ENCODE results near the gene EIF2S2. TPM values are rescaled to one million over a fixed set of nuclear protein-coding genes. Genes with fewer than 3 reads are reported as not detected.

The EIF2S2 gene
- total RNA-seq, 1 donor from 2014 or later = 114 TPM

DNA sequence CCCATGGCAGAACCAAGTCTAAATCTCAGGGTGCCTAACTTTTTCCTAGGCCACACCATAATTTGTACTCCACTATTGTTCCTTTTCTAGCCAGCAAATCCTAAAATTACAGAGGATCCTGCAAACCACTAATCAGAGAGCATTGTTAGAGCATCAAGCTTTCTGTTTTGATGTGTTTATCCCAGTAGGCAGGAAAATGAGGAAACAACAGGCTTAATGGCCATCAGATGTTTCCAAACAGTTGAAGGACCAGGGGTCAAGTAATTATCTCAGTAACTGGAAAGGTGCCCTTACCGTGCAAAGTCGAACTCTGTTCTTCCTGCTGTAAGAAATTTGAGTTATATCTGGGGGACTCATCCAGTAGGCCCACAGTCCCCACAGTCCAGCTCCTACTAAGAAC lies 59.6 kb downstream of the EIF2S2 start:
- no peak for DNase-seq (ENCODE audit: low spot score)
- no peak overlapping the region for H3K27ac Mint-ChIP-seq
- Histone ChIP-seq H3K9ac (no peak overlapping the region), H3K36me3 (no peaks in the 10 kb centered on the region), H3K9me3 (ENCODE audit: low read depth) (no peaks in the 10 kb centered on the region), H3K79me2 (ENCODE audit: low read depth) (peaks cover 98% of the 10 kb centered on the region), H3K4me3 (no peak overlapping the region), H3K27ac (peak overlapping the region; percentile 18), H3K4me2 (no peak overlapping the region), H4K20me1 (ENCODE audit: low read depth) (peaks cover 82% of the 10 kb centered on the region), H3F3A (ENCODE audit: low read depth) (no peaks in the 10 kb centered on the region), H3K4me1 (peaks cover 11% of the 10 kb centered on the region), H2AFZ (replicated peaks) (no peak overlapping the region), H3K27me3 (no peaks in the 10 kb centered on the region)
- peaks cover 15% of the 10 kb centered on the region for H3K4me1 Mint-ChIP-seq
- peaks cover 5% of the 10 kb centered on the region for H3K36me3 Mint-ChIP-seq
- peaks cover 3% of the 10 kb centered on the region for H3K27me3 Mint-ChIP-seq (ENCODE audit: insufficient read depth, low read depth)
- H3K4me3 Mint-ChIP-seq = no peak overlapping the region
- no peak for TF ChIP-seq EZH2phosphoT487 (IDR thresholded peaks at IDR 0.05)
- TF ChIP-seq, protein P1, sequence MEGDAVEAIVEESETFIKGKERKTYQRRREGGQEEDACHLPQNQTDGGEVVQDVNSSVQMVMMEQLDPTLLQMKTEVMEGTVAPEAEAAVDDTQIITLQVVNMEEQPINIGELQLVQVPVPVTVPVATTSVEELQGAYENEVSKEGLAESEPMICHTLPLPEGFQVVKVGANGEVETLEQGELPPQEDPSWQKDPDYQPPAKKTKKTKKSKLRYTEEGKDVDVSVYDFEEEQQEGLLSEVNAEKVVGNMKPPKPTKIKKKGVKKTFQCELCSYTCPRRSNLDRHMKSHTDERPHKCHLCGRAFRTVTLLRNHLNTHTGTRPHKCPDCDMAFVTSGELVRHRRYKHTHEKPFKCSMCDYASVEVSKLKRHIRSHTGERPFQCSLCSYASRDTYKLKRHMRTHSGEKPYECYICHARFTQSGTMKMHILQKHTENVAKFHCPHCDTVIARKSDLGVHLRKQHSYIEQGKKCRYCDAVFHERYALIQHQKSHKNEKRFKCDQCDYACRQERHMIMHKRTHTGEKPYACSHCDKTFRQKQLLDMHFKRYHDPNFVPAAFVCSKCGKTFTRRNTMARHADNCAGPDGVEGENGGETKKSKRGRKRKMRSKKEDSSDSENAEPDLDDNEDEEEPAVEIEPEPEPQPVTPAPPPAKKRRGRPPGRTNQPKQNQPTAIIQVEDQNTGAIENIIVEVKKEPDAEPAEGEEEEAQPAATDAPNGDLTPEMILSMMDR (IDR thresholded peaks at IDR 0.05) = no peak
- no peak for TF ChIP-seq EZH2 (IDR thresholded peaks at IDR 0.05)
- H3K9me3 Mint-ChIP-seq = peaks cover 3% of the 10 kb centered on the region

DNA sequence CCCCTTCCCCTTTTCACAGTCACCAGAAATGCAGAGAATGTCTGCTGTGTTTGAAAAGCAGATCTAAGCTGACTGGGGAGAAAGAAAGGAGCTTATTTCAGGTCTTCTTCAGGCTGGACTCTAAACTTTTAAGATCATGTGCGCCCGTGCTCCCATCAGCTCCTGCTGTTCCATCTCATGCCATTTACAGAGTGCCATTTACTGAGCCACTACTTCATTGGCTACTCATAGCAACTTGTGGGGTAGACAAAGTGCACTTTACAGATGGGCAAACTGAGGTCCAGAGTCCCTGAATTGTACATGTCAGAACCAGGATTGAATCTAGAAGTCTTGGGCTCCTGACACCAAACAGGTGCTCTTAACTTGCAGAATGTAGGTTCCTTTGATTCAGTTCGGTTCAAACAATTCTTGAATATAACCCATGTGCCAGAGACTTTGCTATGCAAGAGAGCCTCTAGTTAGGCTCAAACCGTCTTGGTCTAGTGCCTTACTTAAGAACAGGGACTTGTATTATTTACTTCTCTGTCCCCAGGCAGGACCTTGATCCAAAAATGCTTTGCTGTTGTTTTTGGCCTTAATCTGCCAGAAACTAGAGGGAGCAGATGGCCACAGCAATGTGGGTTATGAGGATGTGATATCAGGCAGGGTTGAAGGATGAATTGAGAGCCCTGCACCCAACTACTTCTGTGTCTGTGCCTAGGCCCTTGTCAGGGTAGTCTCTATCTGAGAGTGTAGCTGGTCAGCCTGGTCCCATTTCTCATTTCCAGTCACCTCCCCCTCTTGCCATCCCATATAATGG lies 61.9 kb downstream of the EIF2S2 start:
- H2AFZ ChIP-seq (replicated peaks) = no peak overlapping the region
- Mint-ChIP-seq H3K9me3 (peaks cover 3% of the 10 kb centered on the region), H3K36me3 (peaks cover 6% of the 10 kb centered on the region), H3K4me3 (no peak overlapping the region), H3K27ac (peak overlapping the region; percentile 35), H3K27me3 (ENCODE audit: insufficient read depth, low read depth) (peaks cover 3% of the 10 kb centered on the region), H3K4me1 (peaks cover 33% of the 10 kb centered on the region)
- no peak overlapping the region for H3K4me3 ChIP-seq
- H3K27ac ChIP-seq = no peak overlapping the region
- DNase-seq (ENCODE audit: low spot score) = no peak
- H3F3A ChIP-seq (ENCODE audit: low read depth) = no peaks in the 10 kb centered on the region
- peaks cover 90% of the 10 kb centered on the region for H4K20me1 ChIP-seq (ENCODE audit: low read depth)
- no peaks in the 10 kb centered on the region for H3K27me3 ChIP-seq
- H3K79me2 ChIP-seq (ENCODE audit: low read depth) = peaks cover 98% of the 10 kb centered on the region
- no peak for TF ChIP-seq EZH2phosphoT487 (IDR thresholded peaks at IDR 0.05)
- TF ChIP-seq EZH2 (IDR thresholded peaks at IDR 0.05) = no peak
- TF ChIP-seq, protein P1 (IDR thresholded peaks at IDR 0.05) = no peak
- no peaks in the 10 kb centered on the region for H3K36me3 ChIP-seq
- H3K9ac ChIP-seq = no peak overlapping the region
- no peaks in the 10 kb centered on the region for H3K9me3 ChIP-seq (ENCODE audit: low read depth)
- H3K4me1 ChIP-seq = peaks cover 22% of the 10 kb centered on the region
- H3K4me2 ChIP-seq = no peak overlapping the region

DNA sequence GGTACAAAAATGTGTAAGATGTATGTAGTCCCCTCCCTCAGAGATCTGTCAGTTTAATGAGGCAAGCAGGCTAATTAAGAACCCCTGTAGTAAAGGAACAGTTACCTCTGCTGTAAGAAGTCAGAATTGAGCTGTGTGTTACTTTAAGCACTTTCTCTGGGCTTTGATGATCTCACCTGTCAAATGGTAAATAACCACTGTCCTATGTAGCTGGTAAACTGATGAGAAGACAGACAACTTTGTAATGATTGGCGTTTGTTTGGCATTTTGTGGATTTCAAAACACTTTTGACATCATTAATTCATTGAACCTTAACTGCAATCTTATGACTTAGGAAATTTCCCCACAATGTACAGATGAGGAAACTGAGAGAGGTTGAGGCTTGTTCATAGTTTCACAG lies 62.7 kb downstream of the EIF2S2 start:
- Histone ChIP-seq H3K79me2 (ENCODE audit: low read depth) (peaks cover 98% of the 10 kb centered on the region), H3K9me3 (ENCODE audit: low read depth) (no peaks in the 10 kb centered on the region), H2AFZ (replicated peaks) (no peak overlapping the region), H3K27me3 (no peaks in the 10 kb centered on the region), H3K36me3 (no peaks in the 10 kb centered on the region), H3F3A (ENCODE audit: low read depth) (no peaks in the 10 kb centered on the region), H4K20me1 (ENCODE audit: low read depth) (peaks cover 89% of the 10 kb centered on the region), H3K27ac (no peak overlapping the region), H3K4me1 (peaks cover 22% of the 10 kb centered on the region), H3K4me3 (no peak overlapping the region), H3K9ac (no peak overlapping the region), H3K4me2 (no peak overlapping the region)
- peaks cover 3% of the 10 kb centered on the region for H3K27me3 Mint-ChIP-seq (ENCODE audit: insufficient read depth, low read depth)
- TF ChIP-seq, protein P1 (IDR thresholded peaks at IDR 0.05) = no peak
- TF ChIP-seq EZH2 (IDR thresholded peaks at IDR 0.05) (no peak), EZH2phosphoT487 (IDR thresholded peaks at IDR 0.05) (no peak)
- no peak overlapping the region for H3K4me3 Mint-ChIP-seq
- DNase-seq (ENCODE audit: low spot score) = no peak
- peaks cover 3% of the 10 kb centered on the region for H3K9me3 Mint-ChIP-seq
- no peak overlapping the region for H3K27ac Mint-ChIP-seq
- peaks cover 35% of the 10 kb centered on the region for H3K4me1 Mint-ChIP-seq
- peaks cover 6% of the 10 kb centered on the region for H3K36me3 Mint-ChIP-seq
